ENCODE results near the gene PCDHGB3. TPM values are rescaled to one million over a fixed set of nuclear protein-coding genes. Genes with fewer than 3 reads are reported as not detected.
A peak's percentile ranks its signal among the peaks of the same experiment; 100 is the strongest.
"Not testable (repeated sequence)": the region's sequence is repeated elsewhere in the genome, so short reads cannot be mapped to it uniquely, and the experiment has no call there.

The PCDHGB3 gene
- total RNA-seq, 1 donor from 2014 or later = 0.39 TPM

GRCh38 chr5:141374627-141375026 lies 4.6 kb downstream of the PCDHGB3 start:
- Mint-ChIP-seq H3K9me3 (peaks cover 4% of the 10 kb centered on the region), H3K4me1 (ENCODE audit: unreplicated experiment) (no peaks in the 10 kb centered on the region), H3K4me3 (no peak overlapping the region), H3K27me3 (no peaks in the 10 kb centered on the region), H3K27ac (no peak overlapping the region), H3K36me3 (peaks cover 3% of the 10 kb centered on the region)
- TF ChIP-seq, protein P1, sequence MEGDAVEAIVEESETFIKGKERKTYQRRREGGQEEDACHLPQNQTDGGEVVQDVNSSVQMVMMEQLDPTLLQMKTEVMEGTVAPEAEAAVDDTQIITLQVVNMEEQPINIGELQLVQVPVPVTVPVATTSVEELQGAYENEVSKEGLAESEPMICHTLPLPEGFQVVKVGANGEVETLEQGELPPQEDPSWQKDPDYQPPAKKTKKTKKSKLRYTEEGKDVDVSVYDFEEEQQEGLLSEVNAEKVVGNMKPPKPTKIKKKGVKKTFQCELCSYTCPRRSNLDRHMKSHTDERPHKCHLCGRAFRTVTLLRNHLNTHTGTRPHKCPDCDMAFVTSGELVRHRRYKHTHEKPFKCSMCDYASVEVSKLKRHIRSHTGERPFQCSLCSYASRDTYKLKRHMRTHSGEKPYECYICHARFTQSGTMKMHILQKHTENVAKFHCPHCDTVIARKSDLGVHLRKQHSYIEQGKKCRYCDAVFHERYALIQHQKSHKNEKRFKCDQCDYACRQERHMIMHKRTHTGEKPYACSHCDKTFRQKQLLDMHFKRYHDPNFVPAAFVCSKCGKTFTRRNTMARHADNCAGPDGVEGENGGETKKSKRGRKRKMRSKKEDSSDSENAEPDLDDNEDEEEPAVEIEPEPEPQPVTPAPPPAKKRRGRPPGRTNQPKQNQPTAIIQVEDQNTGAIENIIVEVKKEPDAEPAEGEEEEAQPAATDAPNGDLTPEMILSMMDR (conservative IDR thresholded peaks at IDR 0.05) = no peak
- no peak for DNase-seq (ENCODE audit: extremely low spot score, unreplicated experiment)

- DNase-seq (ENCODE audit: extremely low spot score, unreplicated experiment); H3K4me3 Mint-ChIP-seq; H3K36me3 Mint-ChIP-seq; H3K27me3 Mint-ChIP-seq; H3K4me1 Mint-ChIP-seq (ENCODE audit: unreplicated experiment); H3K9me3 Mint-ChIP-seq; H3K27ac Mint-ChIP-seq: not testable (repeated sequence)
These were observed 5.6 kb downstream of the PCDHGB3 start for GRCh38 chr5:141375444-141376155.

GRCh38 chr5:141382469-141383294 lies 12.6 kb downstream of the PCDHGB3 start, which contains the start of gene PCDHGA7:
Gene PCDHGA7 (plus strand): TSS chr5:141382742. CDS start chr5:141382900, 158 bp downstream.
- TF ChIP-seq, protein P1 (conservative IDR thresholded peaks at IDR 0.05) = no peak
- no peaks in the 10 kb centered on the region for H3K27me3 Mint-ChIP-seq
- no peak within 1 kb of the TSS for H3K4me3 Mint-ChIP-seq
- H3K9me3 Mint-ChIP-seq = no peaks in the 10 kb centered on the region
- no peaks in the 10 kb centered on the region for H3K4me1 Mint-ChIP-seq (ENCODE audit: unreplicated experiment)
- H3K27ac Mint-ChIP-seq = no peak within 1 kb of the TSS
- peak; percentile 60 for DNase-seq (ENCODE audit: extremely low spot score, unreplicated experiment)
- no peaks in the 10 kb centered on the region for H3K36me3 Mint-ChIP-seq

GRCh38 chr5:141383345-141383744 lies 13.3 kb downstream of the PCDHGB3 start:
- H3K4me1 Mint-ChIP-seq (ENCODE audit: unreplicated experiment) = no peaks in the 10 kb centered on the region
- no peak for DNase-seq (ENCODE audit: extremely low spot score, unreplicated experiment)
- TF ChIP-seq, protein P1 (conservative IDR thresholded peaks at IDR 0.05) = no peak
- no peaks in the 10 kb centered on the region for H3K9me3 Mint-ChIP-seq
- no peaks in the 10 kb centered on the region for H3K27me3 Mint-ChIP-seq
- no peak overlapping the region for H3K27ac Mint-ChIP-seq
- H3K36me3 Mint-ChIP-seq = peaks cover 1% of the 10 kb centered on the region
- H3K4me3 Mint-ChIP-seq = no peak overlapping the region

DNA sequence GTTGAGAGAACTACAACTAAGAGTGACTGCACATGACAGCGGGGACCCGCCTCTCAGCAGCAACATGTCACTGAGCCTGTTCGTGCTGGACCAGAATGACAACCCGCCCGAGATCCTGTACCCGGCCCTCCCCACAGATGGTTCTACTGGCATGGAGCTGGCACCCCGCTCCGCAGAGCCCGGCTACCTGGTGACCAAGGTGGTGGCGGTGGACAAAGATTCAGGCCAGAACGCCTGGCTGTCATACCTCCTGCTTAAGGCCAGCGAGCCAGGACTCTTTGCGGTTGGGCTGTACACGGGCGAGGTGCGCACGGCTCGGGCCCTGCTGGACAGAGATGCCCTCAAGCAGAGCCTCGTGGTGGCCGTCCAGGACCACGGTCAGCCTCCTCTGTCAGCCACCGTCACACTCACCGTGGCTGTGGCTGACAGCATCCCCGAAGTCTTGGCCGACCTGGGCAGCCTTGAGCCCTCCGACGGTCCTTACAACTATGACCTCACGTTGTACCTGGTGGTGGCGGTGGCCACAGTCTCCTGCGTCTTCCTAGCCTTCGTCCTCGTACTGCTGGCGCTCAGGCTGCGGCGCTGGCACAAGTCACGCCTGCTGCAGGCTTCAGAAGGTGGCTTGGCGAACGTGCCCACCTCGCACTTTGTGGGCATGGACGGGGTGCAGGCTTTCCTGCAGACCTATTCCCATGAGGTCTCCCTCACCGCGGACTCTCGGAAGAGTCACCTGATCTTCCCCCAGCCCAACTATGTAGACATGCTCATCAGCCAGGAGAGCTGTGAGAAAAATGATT lies 14.6 kb downstream of the PCDHGB3 start:
- Mint-ChIP-seq H3K27ac (no peak overlapping the region), H3K36me3 (peaks cover 7% of the 10 kb centered on the region)
- peak; percentile 58 for DNase-seq (ENCODE audit: extremely low spot score, unreplicated experiment)

More for the DNA sequence above, 14.6 kb downstream of the PCDHGB3 start:
- H3K9me3 Mint-ChIP-seq = no peaks in the 10 kb centered on the region
- H3K4me1 Mint-ChIP-seq (ENCODE audit: unreplicated experiment) = no peaks in the 10 kb centered on the region
- TF ChIP-seq, protein P1 (conservative IDR thresholded peaks at IDR 0.05) = no peak
- no peak overlapping the region for H3K4me3 Mint-ChIP-seq
- H3K27me3 Mint-ChIP-seq = no peaks in the 10 kb centered on the region

Data from type B pancreatic cell (in vitro differentiated cells).